HepG2 (cell line): ENCODE data around the gene VRK3. TPM values are rescaled to one million over a fixed set of nuclear protein-coding genes. Genes with fewer than 3 reads are reported as not detected.

Source experiments
- CREM ChIP-seq, 2 experiments: sonication (generic) in 1 of 2; formaldehyde crosslinking in 1 of 2; IDR thresholded peaks; 2 replicates each; pipeline versions ENCODE4 v1.4.0 to v1.6.1; 2016 to 2020; ENCODE audit warnings: antibody characterized with exemption in 1 of 2, mild to moderate bottlenecking in 1 of 2, missing genetic modification reagents in 1 of 2
- CSRNP1 ChIP-seq: sonication (generic); formaldehyde crosslinking; IDR thresholded peaks from 2 replicates; pipeline ENCODE4 v1.8.1; 2023; ENCODE audit warnings: mild to moderate bottlenecking, missing genetic modification reagents
- DMAP1 ChIP-seq: IDR thresholded peaks from 2 replicates; pipeline ENCODE4 v1.6.1; 2016
- ELK4 ChIP-seq: sonication (generic); formaldehyde crosslinking; IDR thresholded peaks from 2 replicates; pipeline ENCODE4 v1.9.0; 2021; ENCODE audit warnings: missing genetic modification reagents, borderline replicate concordance
- GATA4 ChIP-seq: sonication (generic); IDR thresholded peaks from 2 replicates; pipeline ENCODE4 v1.6.1; 2016; ENCODE audit warnings: antibody characterized with exemption, low read depth, borderline replicate concordance
- HMGA1 ChIP-seq: sonication (generic); formaldehyde crosslinking; conservative IDR thresholded peaks from 2 replicates; pipeline ENCODE4 v1.4.0; 2020; ENCODE audit warnings: missing genetic modification reagents
- IRX3 ChIP-seq: sonication (generic); formaldehyde crosslinking; IDR thresholded peaks from 2 replicates; pipeline ENCODE4 v1.8.1; 2023; ENCODE audit warnings: mild to moderate bottlenecking, low read depth, missing genetic modification reagents, borderline replicate concordance
- MYPOP ChIP-seq: sonication (generic); formaldehyde crosslinking; IDR thresholded peaks from 2 replicates; pipeline ENCODE4 v1.8.1; 2023; ENCODE audit warnings: mild to moderate bottlenecking, moderate library complexity, missing genetic modification reagents
- PHF8 ChIP-seq: sonication (generic); formaldehyde crosslinking; IDR thresholded peaks from 2 replicates; pipeline ENCODE4 v1.5.0; 2020; ENCODE audit warnings: missing genetic modification reagents
- SALL1 ChIP-seq: sonication (generic); formaldehyde crosslinking; IDR thresholded peaks from 2 replicates; pipeline ENCODE4 v1.8.0; 2022; ENCODE audit warnings: mild to moderate bottlenecking, missing genetic modification reagents
- SKI ChIP-seq: fragments of 450-650 bp; IDR thresholded peaks from one replicate; pipeline ENCODE4 v1.6.1; 2018; ENCODE audit warnings: mild to moderate bottlenecking; ENCODE audit not compliant: partially characterized antibody
- YEATS2 ChIP-seq: sonication (generic); formaldehyde crosslinking; IDR thresholded peaks from 2 replicates; pipeline ENCODE4 v1.4.0; 2020; ENCODE audit warnings: missing genetic modification reagents, borderline replicate concordance
- ZFP91 ChIP-seq: sonication (generic); formaldehyde crosslinking; IDR thresholded peaks from 2 replicates; pipeline ENCODE4 v1.9.0; 2022; ENCODE audit warnings: missing genetic modification reagents, mild to moderate bottlenecking, borderline replicate concordance
- ZKSCAN1 ChIP-seq: fragments of 150-350 bp; IDR thresholded peaks from 2 replicates; pipeline ENCODE4 v1.6.1; 2014; ENCODE audit warnings: low read length
- ZNF10 ChIP-seq: sonication (generic); formaldehyde crosslinking; IDR thresholded peaks from 2 replicates; pipeline ENCODE4 v1.4.0; 2020; ENCODE audit warnings: mild to moderate bottlenecking, low read depth, missing genetic modification reagents, borderline replicate concordance
- ZNF253 ChIP-seq: sonication (generic); formaldehyde crosslinking; IDR thresholded peaks from 2 replicates; pipeline ENCODE4 v1.8.0; 2022; ENCODE audit warnings: mild to moderate bottlenecking, missing genetic modification reagents, borderline replicate concordance
- ZNF337 ChIP-seq: sonication (generic); formaldehyde crosslinking; IDR thresholded peaks from 2 replicates; pipeline ENCODE4 v1.5.1; 2020; ENCODE audit warnings: missing genetic modification reagents, low read depth, mild to moderate bottlenecking, borderline replicate concordance
- ZNF547 ChIP-seq: sonication (generic); formaldehyde crosslinking; IDR thresholded peaks from 2 replicates; pipeline ENCODE4 v1.5.1; 2020; ENCODE audit warnings: mild to moderate bottlenecking, missing genetic modification reagents
- ZNF619 ChIP-seq: sonication (generic); formaldehyde crosslinking; IDR thresholded peaks from 2 replicates; pipeline ENCODE4 v1.4.0; 2020; ENCODE audit warnings: mild to moderate bottlenecking, missing genetic modification reagents
- polyA plus RNA-seq, 8 experiments: library from polyadenylated mRNA; depleted of rRNA in 3 of 8; stranded (reverse) in 7 of 8; unstranded in 1 of 8; fragments of >200 nt; fragmentation: Illumina TruSeq in 4 of 8; extraction: Trizol in 4 of 8; gene quantifications; 2 replicates each; pipeline versions ENCODE4 v1.2.1 to v1.2.3, GENCODE V29; 2011 to 2016; ENCODE audit warnings: low read depth in 4 of 8, missing spikeins in 1 of 8, mixed read lengths in 1 of 8; ENCODE audit not compliant: insufficient read depth in 1 of 8
- total RNA-seq, 5 experiments: library from RNA; depleted of rRNA; stranded (reverse); fragments of >200 nt; fragmentation: Illumina TruSeq; extraction: Trizol; gene quantifications; 2 replicates each; pipeline ENCODE4 v1.2.3, GENCODE V29; 2016; ENCODE audit warnings: low read depth in 1 of 5

VRK3 gene
- total and polyA plus RNA-seq, 2 of the 13 experiments (the other 11 are each of a cell fraction or from before 2014, with no cell fraction given): 23.8 to 28.3 TPM

- TF ChIP-seq SALL1 (CRISPR knock-in tag) (peak; percentile 73), ZNF547 (CRISPR knock-in tag) (peak; percentile 89), CREM (IDR thresholded peaks at IDR 0.05) (peak; percentile 52; the same call in 1 of the 2 replicates), CREM (CRISPR knock-in tag; IDR thresholded peaks at IDR 0.05) (no peak), GATA4 (0 out of 2 replicates have a peak, but pooled peaks have one; percentile 59), ZFP91 (CRISPR knock-in tag) (peak; percentile 70), HMGA1 (CRISPR knock-in tag) (no peak), CSRNP1 (CRISPR knock-in tag) (peak; percentile 87; the same call in 1 of the 2 replicates), PHF8 (CRISPR knock-in tag) (peak; percentile 50; the same call in 1 of the 2 replicates), ZNF10 (CRISPR knock-in tag) (no peak), ZNF337 (0 out of 2 replicates have a peak, but pooled peaks have one; percentile 25), YEATS2 (CRISPR knock-in tag) (peak; percentile 70; the same call in 1 of the 2 replicates), ZNF253 (CRISPR knock-in tag) (peak; percentile 93), ZKSCAN1 (peak; percentile 28; the same call in 1 of the 2 replicates), IRX3 (CRISPR knock-in tag) (no peak), ELK4 (CRISPR knock-in tag) (no peak), ZNF619 (CRISPR knock-in tag) (0 out of 2 replicates have a peak, but pooled peaks have one; percentile 42), MYPOP (CRISPR knock-in tag) (0 out of 2 replicates have a peak, but pooled peaks have one; percentile 39), DMAP1 (CRISPR knock-in tag) (peak; percentile 73; the same call in 1 of the 2 replicates), SKI (no peak)
Measured at GRCh38 chr19:49929611-49930482, 95.3 kb downstream of the VRK3 start (continued).
